ENCODE results near the gene STOML1.
"Not testable (repeated sequence)": the region's sequence is repeated elsewhere in the genome, so short reads cannot be mapped to it uniquely, and the experiment has no call there.

STOML1 gene

GRCh38 chr15:73965094-73965757 lies 26.9 kb downstream of the STOML1 start:
- DNase-seq (ENCODE audit: low spot score), result peak; percentile 65

- peak; percentile 88 for DNase-seq (ENCODE audit: low spot score)
Observed at GRCh38 chr15:73964736-73965093, 27.4 kb downstream of the STOML1 start.

GRCh38 chr15:73962433-73962832 lies 29.7 kb downstream of the STOML1 start:
- DNase-seq (ENCODE audit: low spot score), result no peak

DNA sequence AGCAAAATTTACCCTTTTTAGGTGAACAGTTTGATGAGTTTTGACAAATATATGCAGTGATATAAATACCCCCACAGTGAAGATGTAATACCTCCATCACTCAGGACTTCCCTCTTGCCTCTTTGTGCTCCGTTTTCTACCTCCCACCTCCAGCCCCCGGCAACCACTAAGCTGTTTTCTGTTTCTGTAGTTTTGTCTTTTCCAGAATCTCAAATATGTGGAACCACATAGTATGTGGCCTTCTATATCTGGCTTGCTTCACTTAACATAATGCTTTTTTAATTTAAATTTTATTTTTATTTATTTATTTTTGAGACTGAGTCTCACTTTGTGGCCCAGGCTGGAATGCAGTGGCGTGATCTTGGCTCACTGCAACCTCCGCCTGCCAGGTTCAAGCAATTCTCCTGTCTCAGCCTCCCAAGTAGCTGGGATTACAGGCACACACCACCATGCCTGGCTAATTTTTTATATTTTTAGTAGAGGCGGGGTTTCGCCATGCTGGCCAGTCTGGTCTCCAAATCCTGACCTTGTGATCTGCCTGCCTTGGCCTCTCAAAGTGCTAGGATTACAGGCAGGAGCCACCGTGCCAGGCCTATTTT lies 31.5 kb downstream of the STOML1 start:
- not testable (repeated sequence) for DNase-seq (ENCODE audit: low spot score)

GRCh38 chr15:73959801-73960200 lies 32.3 kb downstream of the STOML1 start:
- DNase-seq (ENCODE audit: low spot score), result no peak

DNA sequence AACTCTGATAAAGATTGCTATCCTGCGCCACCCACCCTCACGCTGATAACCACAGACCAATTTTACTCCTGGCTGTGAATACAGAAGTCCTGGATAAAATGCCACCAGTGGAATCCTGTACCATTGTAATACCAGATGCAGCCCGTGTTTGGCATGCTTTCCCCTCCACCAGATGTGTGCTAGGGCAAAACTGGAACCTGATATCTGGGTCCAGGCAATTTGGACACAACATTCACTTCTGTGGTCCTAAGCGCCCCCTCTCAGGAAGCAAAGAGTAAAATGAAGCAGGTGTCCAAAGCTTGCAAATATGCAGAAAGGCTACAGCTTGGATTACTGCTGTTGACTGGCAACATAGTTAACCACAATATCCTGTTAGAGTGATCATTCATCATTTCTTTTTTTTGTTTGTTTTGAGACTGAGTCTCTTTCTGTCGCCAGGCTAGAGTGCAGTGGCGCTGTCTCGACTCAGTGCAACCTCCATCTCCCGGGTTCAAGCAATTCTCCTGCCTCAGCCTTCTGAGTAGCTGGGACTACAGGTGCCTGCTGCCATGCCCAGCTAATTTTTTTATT lies 33.0 kb downstream of the STOML1 start:
- no peak for DNase-seq (ENCODE audit: low spot score)

GRCh38 chr15:73957785-73958184 lies 34.3 kb downstream of the STOML1 start:
- DNase-seq (ENCODE audit: low spot score), result no peak

DNA sequence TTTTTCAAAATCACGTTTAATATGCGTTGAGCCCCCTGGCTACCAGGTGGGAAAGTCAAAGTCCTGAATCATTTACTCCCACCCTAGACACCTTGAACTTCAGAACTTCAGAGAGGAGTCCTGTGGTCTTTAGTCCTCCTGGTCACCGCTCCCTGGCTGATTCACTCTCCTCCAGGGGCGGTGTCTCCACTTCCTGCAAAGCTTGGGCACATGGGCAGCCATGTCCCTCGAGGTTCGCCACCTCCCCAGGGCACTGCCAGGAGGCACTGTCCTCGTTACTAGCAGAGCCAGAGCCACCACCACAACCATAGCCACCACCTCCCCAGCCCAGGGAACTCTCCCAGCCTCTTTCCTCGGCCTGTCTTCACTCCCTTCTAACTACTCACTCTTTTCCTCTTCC lies 34.8 kb downstream of the STOML1 start:
- DNase-seq (ENCODE audit: low spot score), result no peak

DNA sequence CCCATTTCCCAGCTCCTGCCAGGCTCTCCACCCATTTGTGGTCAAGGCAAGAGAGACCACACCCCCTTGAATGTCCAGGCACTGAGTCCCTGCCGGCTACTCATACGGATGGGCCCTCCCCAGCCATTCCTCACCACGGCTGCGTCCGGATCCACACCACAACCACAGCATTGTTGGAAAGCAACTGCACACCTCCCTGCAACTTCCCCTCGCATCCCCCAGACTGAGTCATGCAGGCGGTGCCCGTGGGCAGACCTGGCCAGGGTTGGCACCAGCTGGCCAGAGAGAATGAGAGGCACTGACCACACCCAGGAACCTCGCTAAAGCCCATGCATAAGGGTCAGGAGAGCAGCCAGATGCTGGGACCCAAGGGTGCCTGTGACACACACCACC lies 35.4 kb downstream of the STOML1 start:
- no peak for DNase-seq (ENCODE audit: low spot score)

DNA sequence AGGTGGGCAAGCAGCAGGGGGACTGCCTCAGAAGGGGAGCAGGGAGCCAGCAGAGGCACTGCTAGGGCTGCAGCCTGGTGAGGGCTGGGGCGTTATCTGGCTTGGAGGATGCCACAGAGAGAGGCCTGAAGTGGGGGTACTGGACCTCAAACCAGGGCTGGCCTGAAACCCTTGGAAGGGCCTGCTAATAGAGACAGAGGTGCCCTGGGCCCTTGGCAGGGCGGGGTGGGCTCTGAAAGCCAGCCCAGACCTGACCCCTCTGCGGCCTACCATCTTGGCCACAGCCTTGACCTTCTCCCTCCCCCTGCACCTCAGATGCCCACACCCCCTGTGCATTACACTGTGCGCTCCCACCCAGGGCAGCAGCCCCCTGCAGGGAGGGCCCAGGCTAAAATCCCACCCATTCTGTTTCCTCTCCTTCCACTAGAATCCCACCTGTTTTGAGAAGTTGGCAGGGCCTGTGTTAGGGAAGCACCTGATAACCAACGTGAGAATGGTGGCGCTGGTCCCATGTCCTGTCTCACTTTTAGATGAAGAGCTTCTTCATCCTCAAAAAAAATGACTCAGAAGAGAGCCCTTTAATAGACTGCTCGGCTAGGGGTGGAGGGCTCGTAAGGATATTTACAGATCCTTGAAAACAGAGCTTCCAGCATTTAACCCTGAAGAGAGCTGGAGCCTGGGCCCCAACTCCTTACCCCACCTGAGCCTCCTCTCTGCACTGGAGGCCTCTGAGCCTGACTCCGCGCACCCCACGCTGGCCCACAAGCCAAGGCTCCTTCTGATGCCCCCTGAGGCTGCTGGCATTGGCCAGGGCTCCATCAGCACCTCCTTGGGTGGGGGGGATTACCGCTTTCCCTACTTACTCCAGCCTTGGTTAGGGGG lies 36.0 kb downstream of the STOML1 start:
- no peak for DNase-seq (ENCODE audit: low spot score)

DNA sequence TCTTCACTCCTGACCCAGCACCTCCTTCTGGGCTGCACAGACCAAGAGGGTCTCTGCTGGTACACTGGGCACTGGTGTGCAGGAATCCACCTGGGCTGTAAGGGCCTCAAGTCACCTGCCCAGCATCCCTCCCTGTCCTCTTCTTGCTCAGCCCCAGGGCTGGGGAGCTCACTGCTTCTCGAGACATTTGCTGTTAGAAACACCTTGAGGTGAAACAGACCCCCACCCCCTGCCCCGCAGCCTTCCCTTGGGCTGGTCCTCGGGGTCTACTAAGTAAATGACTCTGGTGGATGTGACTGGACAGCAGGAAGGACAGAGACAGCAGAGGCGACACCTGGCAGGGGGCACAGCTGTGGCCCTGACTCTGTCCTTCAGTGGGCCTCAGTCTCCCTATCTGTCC lies 36.8 kb downstream of the STOML1 start:
- DNase-seq (ENCODE audit: low spot score), result no peak

DNA sequence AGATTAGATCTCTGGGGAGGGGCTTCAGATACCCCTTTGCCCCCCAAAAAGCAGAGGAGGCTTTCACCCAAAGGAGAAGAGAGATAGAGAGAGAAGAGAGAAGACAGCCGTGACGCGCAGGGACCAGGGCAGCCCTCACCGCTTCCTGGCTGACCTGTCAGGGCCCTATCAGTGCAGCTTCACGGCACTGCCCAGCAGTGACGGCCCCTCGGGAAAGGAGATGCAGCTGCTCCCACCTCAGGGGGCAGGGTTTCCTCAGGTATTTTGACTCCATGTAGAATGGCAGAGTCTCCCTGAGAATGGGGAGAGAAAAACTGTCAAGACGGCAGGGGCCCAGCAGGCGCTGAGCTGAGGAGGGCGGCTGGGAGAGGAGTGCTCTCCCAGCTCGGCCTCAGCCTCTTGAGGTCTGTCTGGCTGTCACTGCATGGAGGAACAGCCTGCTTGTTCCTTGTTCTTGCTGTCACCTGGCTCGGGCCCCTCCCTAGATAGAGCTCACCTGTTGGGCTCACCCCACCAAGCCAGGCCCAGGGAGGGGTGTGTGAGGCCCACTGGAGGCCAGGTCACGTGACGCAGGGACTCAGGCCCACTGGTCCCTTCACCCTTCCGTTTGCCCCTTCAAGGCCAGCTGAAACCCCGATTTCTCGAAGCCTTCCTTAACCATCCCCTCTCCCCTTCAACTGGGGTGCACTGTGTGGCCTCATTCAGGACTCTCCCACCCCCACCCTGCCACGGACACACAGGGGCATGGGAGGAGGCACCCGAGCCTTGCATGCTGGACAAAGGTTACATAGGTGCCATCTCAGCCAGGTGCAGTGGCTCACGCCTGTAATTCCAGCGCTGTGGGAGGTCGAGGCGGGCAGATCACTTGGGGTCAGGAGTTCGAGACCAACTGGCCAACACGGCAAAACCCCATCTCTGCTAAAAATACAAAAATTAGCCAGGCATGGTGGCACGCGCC lies 37.6 kb downstream of the STOML1 start:
- no peak for DNase-seq (ENCODE audit: low spot score)

DNA sequence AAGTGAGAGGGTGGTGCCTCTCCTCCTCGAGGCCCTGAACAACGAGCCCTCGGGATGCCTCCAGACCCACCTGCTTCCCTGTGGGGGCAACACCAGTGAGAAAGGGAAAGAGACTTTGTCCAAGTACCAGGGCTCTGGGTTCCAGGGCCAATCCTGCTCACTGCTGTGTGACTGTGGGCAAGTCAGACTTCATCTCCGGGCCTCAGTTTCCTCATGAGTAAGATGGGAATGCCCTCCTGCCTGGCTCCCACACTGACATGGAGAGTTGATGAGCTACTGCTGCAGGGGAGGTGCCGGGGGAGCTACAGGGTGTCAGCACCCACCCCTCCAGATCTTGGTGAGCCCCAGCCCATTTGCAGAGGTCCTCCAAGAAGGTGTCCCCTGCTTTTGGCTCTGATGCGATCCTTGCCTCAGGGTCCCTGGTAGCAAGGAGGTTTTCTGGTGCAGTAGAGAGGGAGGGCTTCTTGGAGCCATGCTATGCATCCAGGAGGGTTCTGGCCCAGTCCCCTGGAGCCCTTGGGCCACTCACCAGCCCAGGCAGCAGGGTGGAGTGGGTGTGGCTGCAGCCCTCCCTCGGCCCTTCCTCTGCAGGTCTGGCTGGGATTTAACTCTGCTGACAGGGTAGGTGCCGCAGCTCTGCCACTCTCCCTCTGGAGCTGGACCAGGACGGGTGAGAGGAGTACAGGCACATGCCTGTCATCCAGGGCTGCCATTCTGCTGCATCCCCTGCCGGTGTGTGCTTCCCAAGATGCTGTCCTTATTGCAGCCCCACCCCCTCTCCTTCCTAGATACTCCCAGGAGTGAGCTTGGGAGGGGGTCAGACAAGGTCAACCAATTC lies 39.0 kb downstream of the STOML1 start:
- DNase-seq (ENCODE audit: low spot score), result no peak

GRCh38 chr15:73952171-73952912 lies 39.8 kb downstream of the STOML1 start:
- no peak for DNase-seq (ENCODE audit: low spot score)

DNA sequence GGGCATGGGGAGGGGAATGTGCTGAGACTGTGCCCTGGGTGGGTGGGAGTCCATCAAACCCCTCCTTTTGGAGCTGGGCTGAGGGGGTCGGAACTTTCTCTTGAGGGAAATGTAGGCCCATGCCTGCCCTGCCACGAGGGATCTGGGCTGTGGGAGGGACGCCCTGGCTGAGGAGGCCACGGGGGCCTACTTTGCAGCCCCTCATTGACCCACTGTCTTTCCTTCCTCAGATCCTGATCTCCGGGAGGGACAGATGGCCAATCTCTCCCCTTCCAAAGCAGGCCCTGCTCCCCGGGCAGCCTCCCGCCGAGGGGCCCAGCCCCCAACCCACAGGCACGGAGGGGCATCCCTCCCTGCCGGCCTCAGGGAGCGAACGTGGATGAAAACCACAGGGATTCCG lies 40.5 kb downstream of the STOML1 start:
- DNase-seq (ENCODE audit: low spot score), result no peak

DNA sequence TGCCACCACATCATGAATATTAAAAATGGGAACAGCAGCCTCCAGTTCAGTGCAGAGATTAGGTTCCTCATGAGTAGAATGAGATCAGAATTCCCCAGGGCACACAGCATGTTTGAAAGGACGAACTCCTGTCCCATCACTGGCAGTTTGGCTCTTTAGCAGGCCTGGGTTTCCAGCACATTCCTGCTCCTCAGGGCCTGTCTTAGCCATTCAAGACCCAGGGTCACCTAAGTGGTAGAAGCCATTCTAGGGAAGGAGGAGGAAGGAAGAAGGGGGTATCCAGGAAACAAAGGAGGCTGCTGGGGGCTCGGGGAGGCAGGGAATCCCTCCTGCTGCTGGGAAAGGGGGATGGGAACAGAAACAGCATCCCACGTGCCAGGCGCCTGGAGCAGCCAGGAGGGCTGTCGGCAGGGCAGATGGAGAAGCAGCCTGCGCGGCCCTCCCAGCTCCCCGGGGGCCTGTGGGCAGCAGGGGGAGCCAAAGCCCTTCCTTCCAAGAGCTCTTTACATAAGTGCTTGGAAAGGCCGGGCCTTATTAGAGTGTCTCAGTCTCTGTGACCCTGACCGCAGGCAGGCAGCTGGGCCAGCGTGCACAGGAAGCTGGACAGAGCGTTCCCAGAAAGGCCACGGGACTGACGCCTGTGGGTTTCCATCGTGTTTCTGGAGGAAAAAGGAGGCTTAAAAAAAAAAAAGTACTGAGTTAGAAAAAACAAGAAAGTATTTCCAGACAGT lies 41.1 kb downstream of the STOML1 start:
- DNase-seq (ENCODE audit: low spot score), result peak; percentile 95

DNA sequence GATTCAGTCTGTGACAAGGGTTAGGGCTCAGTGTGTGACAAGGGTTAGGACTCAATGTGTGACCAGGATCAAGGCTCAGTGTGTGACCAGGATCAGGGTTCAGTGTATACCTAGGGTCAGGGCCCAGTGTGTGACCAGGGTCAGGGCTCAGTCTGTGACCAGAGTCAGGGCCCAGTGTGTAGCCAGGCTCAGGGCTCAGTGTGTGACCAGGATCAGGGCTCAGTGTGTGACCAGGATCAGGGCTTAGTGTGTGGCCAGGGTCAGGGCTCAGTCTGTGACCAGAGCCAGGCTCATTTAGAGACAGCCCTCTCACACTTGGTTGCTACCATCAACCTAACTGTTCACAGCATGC lies 41.6 kb downstream of the STOML1 start:
- DNase-seq (ENCODE audit: low spot score), result no peak

GRCh38 chr15:73949496-73949895 lies 42.6 kb downstream of the STOML1 start:
- no peak for DNase-seq (ENCODE audit: low spot score)

- DNase-seq (ENCODE audit: low spot score), result no peak
Observed at GRCh38 chr15:73948982-73949381, 43.1 kb downstream of the STOML1 start.

All from SK-N-DZ (cell line).